Measurements from ENCODE around the gene KIAA0930. TPM values are rescaled to one million over a fixed set of nuclear protein-coding genes. Genes with fewer than 3 reads are reported as not detected.

KIAA0930 gene
- total RNA-seq, 2 experiments from 2014 or later = 16.6 to 19.5 TPM

DNA sequence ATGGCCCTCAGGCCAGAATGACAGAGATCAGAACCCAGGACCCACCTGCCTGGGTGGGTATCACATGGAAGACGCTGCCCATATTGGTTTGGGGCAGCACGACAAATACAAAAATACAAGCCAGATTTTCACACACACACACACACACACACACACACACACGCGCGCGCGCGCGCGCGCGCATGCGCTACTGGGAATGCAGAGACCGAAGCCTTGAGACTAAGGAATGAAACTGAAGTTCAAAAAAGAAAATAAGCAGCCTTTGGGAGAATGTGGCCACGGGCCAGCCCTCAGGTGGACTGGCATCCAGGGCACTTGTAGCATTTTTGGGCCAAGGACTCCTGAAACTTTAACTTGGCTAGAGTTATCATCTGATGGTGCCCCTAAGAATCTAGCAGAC lies 98.3 kb downstream of the KIAA0930 start:
- intact Hi-C loops (cut with micrococcal nuclease) = no loop called here
- no peak for DNase-seq
- no peak overlapping the region for H3K27ac Mint-ChIP-seq
- CTCF ChIA-PET = no interaction called here
- no peaks in the 10 kb centered on the region for H3K9me3 Mint-ChIP-seq
- no peaks in the 10 kb centered on the region for H3K4me1 Mint-ChIP-seq (ENCODE audit: low read depth)
- no peaks in the 10 kb centered on the region for H3K27me3 Mint-ChIP-seq (ENCODE audit: low read depth)
- peaks cover 11% of the 10 kb centered on the region for H3K36me3 Mint-ChIP-seq (ENCODE audit: low read depth)
- H3K4me3 Mint-ChIP-seq = no peak overlapping the region

Small RNA genes lying within 50 kb of the gene (microRNA-seq; reads per million reads assigned to microRNA genes)
- gene MIR1249 (ENCODE audit: borderline microRNAs expressed, borderline replicate concordance) = 13.2 reads per million, percentile 27 among the genes with 10 or more reads in this experiment

Other genes with a start within 250 kb of the KIAA0930 start
- gene PHF21B, start 230.9 kb downstream of the KIAA0930 start, total RNA-seq = not detected
- 100 to 1,000 TPM; 151 to 154 TPM for gene NUP50, start 77.0 kb downstream of the KIAA0930 start, total RNA-seq
- gene UPK3A, start 44.1 kb upstream of the KIAA0930 start, total RNA-seq = not detected
- gene FAM118A, start 69.0 kb upstream of the KIAA0930 start, total RNA-seq = 10 to 100 TPM; 62.2 to 66.9 TPM
- gene SMC1B, start 172.7 kb upstream of the KIAA0930 start, total RNA-seq = 1 to 10 TPM; 1.1 to 1.3 TPM
- 1 to 10 TPM; 6.2 to 6.3 TPM for gene RIBC2, start 172.8 kb upstream of the KIAA0930 start, total RNA-seq